ENCODE results near the gene USP34.
A peak's percentile ranks its signal among the peaks of the same experiment; 100 is the strongest.
"Not testable (repeated sequence)": the region's sequence is repeated elsewhere in the genome, so short reads cannot be mapped to it uniquely, and the experiment has no call there.

The USP34 gene

DNA sequence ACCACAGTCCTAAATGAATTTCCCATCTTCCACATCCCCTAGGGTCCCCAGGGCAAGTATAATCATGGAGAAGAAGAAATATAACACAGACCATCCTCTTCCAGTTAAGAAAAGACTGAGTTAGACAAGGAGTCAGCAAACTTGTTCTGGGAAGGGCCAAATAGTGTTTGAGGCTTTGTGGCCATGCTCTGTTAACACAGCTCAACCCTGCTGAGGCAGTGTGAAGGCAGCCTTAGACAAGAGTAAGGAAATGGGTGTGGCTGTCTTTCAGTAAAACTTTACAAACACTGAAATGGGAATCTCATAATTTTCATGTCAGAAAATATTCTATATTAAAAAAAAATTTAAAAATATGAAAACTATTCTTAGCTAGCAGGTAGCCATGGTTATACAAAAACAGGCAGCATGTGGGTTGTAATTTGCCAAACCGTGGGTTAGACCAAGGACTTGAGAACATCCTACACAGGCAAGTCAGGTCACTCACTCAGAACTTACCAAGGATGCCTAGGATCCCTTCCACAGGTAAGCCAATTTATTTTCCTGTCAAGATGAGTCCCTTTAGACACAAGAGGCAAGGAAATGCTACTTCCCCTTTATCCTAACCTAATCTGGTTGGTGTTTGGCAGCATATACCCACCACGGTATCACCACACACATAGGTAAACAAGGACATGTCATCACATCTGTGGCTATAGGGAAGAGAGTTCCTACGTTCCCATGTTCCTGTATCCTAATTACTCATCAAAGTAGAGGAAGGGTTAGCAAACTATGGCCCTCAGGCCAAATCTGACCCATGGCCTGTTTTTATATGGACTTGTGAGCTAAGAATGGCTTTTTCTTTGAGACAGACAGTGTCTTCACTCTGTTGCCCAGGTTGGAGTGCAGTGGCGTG lies 277.0 kb downstream of the USP34 start:
- FAIRE-seq (peak; percentile 55), DNase-seq (ENCODE audit: low spot score) (no peak)

DNA sequence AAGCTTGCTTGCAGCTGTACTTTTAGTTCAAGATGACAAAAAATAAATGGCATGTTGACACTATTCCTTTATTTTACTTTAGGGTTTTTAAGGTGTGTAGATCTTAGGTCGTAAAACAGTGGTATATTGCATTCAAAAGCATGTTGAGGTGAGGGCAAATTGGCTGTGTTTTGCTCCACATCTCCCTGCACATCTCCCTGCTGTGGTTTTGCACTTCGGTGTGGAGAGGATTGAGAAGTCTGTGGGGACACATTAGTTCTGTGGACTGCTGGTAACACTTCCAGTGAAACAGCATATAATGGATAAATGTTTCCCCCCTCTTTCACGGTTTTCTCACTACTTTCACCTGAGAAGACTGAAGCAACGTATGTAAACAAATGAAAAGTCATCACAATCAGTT lies 283.8 kb downstream of the USP34 start:
- DNase-seq (ENCODE audit: low spot score) (no peak), FAIRE-seq (no peak)

DNA sequence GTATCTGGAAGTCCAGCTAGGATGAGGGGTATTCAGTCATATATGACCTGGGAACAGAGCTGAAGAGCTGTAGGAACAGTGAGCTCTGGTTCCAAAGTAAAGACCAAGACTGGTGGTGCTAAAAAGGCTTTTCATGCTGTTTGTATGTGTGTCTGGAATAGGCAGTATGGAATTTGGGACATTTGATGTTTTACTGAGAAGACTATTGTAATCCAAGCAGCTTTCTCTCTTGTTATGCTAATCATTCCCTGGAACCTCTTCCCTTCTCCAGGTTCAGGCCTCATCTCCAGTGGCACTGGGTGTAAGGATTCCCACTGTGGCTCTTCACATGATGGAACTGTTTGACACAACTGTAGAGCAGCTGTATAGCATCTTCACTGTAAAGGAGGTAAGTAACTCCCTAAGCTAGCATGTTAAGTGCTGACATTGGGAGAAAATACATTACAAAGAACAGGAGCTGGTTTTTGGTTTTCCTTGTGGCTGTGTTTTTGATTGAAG lies 285.6 kb downstream of the USP34 start:
- no peak for DNase-seq (ENCODE audit: low spot score)
- FAIRE-seq = no peak

DNA sequence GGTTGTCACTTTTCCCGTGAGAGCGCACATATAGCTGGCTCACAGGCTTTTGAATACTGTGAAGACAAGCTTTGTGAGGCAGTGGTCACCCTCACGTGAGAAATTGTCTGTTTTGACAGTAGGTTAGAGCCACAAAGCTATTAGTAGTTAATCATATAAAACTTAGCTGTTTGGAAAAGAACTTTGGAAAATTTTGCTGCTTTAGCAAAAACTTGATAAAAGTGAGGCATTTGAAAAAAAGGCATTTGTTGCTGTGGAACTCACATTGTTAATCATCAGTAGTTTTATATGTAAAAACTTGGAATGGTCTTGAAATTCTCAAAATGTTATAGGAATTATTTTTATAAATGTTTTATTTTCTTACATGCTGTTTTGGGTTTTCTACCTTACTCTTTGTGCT lies 286.6 kb downstream of the USP34 start:
- no peak for FAIRE-seq
- no peak for DNase-seq (ENCODE audit: low spot score)

DNA sequence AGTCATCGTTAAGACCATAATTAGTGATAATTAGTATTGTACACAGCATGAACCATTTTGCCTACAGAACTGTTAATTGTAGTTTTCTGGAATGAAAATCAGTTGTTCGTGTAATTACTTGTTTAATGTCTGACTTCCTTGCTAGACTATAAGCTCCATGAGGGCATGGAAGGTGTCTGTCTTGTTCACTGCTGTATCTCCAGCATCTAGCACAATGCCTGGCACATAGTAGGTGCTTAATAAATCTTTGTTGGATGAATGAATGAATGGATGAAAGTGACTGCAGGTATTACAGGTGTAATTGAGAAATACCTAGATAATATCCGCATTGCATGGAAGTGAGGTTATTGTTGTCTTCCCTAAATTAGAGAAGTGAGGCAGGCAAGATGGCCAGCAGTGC lies 287.1 kb downstream of the USP34 start:
- DNase-seq (ENCODE audit: low spot score) (no peak), FAIRE-seq (no peak)

DNA sequence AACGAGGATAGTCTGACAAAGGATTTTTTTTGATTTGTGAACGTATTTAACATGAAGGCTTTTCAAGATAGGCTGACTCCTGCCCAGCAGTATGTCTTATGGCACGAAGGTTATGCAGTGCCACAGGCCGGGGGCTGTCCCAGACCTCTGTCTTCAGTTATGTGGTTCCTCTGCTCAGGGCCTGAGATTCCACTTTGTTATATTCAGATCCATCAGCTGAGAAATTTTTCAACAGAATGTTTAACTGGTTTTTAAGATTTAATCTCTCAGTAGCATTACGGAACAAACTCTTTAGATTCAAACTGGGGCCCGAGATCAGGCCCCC lies 288.9 kb downstream of the USP34 start:
- no peak for DNase-seq (ENCODE audit: low spot score)
- FAIRE-seq = no peak

DNA sequence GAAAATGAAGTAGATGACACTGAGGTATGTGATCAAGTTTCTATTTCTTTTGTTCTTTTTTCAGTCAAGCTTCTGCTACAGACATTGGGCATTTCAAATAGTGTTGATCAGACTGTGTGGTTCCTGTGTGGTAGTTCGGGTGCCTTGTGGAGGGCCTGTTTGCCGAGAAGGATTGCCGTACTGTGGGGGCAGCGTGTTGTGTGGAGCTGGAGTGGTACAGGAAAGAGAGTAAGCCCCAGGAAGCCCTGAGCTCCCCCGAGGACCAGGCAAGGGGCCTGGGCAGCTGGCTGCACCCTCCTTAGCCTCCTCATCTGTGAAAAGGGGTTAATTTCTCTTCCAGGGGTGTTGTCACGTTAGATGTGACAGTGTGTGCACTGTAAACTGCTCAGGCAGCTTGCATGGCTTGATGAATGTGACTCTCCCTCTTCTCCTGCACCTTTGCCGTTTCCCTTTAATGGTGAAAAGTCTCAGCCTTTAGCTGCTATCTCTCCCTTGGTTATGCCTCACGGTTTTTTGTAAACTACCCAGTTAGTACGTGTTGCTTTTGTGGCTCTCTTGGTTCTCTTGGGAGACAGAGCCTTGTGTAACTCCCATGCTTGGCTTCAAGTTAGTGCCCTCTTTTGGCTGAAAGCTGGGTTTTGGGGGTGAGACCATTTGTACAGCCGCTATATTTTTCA lies 289.4 kb downstream of the USP34 start:
- FAIRE-seq (no peak), DNase-seq (ENCODE audit: low spot score) (no peak)

DNA sequence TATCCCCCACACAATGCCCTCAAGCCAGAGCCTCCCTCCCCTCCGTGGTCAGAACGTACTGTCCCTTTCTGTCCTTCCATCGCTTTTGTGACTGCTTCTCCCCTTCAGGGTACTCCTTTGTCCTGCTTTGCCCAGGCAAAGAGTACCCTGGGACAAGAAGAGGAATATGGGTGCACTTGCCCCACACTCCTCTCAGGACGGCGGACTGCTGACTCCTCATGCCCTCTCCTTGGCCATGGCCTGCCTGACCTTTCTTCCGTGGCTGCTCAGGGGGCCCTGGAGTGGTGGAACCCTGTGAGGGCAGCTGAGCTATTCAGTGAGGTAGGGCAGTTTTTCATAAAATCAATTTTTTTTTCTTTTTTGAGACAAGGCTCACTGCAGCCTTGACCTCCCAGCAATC lies 290.2 kb downstream of the USP34 start:
- DNase-seq (ENCODE audit: low spot score) (no peak), FAIRE-seq (no peak)

DNA sequence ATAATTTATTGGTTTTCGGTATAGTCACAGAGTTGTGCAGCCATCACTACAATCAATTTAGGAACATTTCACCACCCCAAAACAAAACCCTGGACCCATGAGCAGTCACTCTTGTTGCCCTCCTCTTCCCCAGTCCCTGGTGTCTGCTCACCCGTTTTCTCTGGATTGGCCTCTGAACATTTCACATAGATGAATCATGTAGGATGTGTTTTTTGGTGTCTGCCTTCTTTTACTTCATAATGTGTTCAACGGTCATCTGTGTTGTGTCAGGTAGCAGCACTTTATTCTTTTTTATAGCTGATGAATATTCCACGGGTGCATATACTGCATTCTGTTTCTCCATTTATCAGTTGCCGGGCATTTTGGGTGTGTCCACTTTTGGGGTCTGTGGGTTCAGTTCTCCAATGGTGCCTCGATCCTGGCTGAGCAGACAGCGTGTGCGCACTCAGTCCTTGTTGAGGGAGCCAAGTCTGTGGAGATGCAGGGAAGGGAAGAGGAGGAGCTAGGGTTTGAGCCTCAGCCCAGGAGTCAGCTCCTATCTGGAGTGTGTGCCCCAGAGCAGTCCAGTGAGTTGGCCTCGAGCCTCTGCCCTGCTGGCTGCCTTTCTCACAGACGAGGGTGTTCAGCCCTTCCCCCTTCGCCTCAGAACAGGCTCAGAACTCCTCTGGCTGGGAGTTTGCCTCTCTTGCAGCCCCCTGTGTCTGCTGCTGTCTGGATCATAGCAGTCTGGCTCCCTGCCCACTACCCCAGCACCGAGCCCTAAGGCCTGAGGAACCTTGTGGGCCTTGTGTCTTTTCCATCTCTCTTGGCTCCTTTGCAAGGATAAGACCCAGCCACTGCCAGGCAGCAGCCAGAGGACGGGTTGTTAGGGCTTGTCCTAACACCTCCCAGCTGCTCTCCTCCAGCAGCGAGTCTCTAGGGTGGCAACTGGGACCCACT lies 290.9 kb downstream of the USP34 start:
- DNase-seq (ENCODE audit: low spot score) (no peak), FAIRE-seq (no peak)

DNA sequence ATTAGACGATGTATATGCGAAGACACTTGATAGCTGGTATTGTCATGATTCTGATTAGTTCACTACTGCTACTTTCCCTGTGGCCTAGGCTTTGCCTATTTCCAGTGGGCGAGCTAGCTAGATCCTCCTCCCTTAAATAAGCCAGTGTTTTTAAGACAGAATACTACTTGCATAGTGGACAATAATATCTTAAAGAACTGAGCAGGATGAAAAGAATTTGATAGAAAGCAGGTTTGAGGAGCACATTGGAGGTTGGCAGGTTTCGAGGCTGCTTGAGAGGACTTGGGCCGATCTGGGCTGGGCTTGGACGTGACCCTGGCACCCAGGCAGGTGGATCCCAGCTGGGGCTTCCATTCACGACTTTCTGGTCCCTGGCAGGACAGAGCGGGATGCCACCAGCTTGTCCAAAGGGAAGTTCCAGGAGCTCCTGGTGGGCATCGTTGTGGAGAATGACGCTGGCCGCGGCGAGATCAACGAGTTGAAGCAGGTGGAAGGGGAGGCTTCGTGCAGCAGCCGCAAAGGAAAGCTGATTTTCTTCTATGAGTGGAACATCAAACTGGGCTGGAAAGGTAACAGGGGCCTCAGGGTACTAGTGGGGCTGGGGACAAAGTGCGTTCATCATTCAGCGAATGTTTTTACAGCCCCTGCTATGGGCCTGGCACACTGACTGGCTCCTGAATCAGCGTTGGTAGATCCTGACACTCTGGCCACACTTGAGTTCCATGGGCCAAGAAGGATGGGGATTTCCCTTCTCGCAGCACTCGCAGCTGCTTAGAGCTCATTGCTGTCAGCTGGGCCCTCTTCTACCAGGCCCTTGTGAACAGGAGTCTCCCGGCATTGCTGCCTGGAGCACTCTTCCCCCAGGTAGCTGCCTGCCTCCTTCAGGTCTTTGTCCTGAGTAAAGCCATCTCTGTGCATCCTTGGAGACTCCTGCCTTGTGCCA lies 292.0 kb downstream of the USP34 start:
- FAIRE-seq = no peak
- no peak for DNase-seq (ENCODE audit: low spot score)

DNA sequence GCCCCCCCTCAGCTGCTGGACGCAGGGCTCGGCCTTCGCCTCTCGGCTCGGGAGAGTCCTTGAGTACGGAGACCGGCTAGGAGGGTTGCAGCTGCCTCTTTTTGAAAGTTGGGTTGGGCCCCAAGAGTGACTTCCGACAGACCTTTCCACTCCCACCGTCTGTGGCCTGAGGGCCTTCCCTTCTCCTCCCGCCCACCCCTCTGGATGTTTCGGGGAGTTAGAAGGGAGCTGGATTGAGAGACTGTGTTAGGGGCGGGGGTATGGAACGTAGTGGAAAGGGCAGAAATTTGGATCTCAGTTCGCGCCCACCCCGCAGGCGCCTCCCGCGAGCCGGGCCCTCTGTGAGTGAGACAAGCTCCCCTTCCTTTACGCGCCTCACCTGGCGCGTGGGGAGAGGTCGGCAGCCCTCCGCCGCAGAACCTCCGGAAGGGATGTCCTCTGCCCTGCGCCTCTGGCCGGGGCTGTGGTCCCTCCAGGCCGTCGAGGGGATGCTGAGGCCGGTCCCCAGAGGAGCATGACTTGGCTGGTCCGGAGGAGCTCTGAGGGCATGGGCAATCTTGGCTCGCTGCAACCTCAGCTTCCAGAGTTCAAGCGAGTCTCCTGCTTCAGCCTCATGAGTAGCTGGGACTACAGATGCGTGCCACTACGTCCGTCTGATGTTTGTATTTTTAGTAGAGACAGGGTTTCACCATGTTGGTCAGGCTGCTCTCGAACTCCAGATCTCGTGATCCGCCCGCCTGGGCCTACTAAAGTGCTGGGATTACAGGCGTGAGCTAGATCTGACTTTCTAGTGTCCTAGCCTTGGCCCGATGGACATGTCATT lies 292.9 kb downstream of the USP34 start:
- no peak for DNase-seq (ENCODE audit: low spot score)

DNA sequence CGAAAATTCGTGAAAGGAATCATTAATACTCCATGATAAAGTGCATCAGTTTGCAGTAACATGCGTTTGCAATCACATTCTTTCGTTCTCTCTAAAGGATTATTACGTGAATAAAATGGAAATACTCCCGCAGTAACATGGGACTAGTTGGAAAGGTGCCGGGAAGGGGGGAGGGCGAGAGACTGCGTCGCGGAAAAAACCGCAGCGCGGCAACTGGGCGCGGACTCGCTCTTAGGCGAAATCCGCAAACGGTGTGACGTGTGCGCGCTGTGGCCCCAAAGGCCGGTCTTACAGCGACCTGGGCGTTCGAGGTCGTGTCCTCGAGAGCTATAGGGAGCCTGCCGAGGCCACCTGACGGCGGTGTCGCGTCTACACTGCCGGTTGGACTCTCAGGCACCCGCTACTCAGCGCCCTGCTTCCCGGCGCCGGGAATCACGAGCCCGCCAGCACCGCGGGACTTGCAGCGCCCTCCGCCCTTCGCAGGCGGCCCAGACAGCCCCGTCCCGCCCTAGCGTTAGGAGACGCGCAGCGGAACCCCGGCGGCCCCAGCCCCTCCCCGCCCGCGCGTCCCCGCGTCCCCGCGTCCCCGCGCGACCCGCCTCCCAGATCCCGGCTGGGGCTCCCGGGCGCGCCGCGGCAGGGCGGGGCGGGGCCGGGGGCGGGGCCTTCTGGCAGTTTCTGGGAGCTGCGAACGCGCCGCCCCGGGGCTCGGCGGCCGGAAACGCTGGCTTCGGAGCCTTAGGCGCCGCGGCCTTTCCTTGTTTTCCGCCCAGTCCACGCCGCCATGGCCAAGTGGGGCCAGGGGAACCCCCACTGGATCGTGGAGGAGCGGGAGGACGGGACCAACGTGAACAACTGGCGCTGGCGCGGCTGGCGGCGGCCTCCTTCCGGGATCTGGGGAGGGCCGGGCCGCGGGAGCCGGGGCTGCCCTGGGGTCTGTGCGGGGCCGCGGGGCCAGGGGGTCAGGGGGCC lies 293.8 kb downstream of the USP34 start:
- FAIRE-seq (no peak), DNase-seq (ENCODE audit: low spot score) (peak; percentile 100)

More for the DNA sequence above, 292.9 kb downstream of the USP34 start:
- FAIRE-seq = no peak

DNA sequence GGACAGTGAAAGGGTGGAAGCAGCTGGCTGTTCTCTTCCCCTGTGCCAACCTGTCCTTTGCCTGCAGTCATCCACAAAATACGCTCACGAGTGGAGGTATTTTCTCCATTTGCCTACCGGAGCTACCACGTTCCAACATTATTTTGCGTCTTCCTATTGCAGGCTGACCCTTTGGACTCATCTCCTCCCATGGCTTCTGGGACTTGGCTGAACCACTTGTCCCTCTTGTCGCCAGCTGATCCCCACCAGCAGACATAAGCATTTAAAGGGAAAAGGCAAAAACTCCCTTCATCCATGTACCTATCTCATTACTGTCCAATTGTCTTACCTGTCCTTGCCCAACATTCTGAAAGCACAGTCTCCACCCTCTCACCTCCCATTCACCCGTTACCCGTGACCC lies 295.9 kb downstream of the USP34 start:
- no peak for DNase-seq (ENCODE audit: low spot score)
- FAIRE-seq = no peak

DNA sequence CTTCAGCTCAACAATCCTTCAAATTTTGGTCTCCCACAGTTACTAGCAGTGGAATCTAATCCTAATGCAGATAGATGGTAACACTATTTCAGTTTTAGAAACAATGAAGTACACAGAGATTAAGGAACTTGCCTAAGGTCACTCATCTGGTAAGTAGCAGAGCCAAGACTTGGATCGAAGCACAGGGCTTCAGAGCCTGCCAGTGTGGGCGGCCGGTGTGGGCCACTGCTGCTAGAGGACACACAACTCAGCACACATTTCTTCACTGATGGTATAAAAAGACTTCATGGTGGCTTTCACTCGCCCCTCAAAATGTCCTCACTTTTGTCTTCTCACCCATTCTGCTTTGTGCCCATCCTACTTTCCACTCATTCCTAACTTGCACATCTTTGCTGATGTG lies 297.8 kb downstream of the USP34 start:
- FAIRE-seq = no peak
- no peak for DNase-seq (ENCODE audit: low spot score)

DNA sequence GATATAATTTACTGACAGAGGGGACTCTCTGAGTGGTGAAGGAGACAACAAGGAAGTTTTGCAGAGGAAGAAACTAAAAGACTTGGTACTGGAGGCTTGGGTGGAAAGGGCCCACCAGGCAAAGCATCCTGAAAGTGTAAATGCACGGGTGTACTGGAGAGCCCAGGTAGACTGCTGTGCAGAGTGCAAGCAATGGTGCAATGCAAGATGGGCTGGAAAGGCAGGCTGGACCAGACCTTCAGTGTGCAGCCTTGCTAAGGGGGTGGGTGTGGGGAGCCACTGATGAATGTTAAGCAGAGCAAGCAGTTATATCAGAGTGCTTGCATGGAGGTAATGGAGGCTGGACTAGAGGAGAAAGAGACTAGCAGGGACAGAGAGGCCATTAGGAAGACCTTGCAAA lies 298.2 kb downstream of the USP34 start:
- no peak for DNase-seq (ENCODE audit: low spot score)
- no peak for FAIRE-seq

DNA sequence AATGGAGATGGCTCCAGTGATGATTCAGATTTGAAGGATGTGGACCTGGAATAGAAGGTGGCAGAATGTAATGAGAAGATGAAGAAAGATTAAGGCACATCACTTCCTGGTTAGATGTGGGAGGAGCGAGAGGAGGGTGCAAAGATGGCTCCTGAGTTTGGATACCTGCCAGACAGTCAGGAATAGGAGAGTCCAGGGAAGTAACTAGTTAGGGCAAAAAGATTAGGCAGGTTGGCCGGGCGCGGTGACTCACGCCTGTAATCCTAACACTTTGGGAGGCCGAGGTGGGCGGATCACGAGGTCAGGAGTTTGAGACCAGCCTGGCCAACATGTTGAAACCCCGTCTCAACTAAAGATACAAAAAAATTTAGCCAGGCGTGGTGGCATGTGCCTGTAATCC lies 303.3 kb downstream of the USP34 start:
- FAIRE-seq (no peak), DNase-seq (ENCODE audit: low spot score) (no peak)

DNA sequence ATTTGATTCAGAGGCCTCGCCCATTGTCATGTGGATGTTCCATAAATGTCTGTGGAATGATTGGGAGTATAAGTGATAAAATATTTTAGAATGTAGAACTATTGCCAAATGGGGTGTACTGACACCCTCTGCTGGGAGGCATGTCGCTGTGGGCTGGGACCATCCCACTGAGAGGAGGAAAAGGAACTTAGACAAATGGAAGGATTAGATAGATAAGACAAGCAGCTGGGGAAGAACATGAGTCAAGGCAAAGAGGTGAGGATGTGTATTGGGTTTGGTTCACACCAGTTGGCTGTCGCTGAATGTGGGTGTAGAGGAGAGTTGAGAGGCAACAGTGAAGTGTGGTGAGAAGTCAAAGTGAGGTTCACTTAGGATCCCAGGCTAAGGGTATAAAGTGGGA lies 304.9 kb downstream of the USP34 start:
- DNase-seq (ENCODE audit: low spot score) (no peak), FAIRE-seq (no peak)

DNA sequence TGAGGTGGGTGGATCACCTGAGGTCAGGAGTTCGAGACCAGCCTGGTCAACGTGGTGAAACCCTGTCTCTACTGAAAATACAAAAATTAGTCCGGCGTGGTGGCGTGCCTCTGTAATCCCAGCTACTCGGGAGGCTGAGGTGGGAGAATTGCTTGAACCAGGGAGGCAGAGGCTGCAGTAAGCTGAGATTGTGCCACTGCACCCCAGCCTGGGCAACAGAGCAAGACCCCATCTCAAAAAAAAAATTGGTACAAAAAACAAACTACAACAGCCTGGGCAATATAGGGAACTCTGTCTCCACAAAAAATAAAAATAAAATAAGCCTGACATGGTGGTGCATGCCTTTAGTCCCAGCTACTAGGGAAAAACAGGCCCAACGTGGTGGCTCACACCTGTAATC lies 305.8 kb downstream of the USP34 start:
- FAIRE-seq = not testable (repeated sequence)

DNA sequence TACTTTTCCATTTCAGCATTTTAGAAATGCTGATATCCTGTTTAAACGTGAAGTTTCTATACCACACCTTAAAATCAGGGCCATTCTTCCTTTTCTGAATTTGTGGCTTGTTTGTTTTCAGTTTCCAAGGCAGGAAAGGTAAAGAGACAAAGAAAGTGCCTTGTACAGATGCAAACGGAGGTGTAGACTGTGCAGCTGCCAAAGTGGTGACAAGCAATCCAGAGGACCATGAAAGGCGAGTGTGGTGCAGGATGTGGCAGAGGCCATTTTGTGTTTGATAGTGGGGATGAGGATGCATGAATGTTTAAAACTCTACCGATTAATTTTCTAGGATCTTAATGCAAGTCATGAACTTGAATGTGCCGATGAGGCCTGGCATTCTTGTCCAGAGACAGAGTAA lies 308.2 kb downstream of the USP34 start:
- no peak for DNase-seq (ENCODE audit: low spot score)
- FAIRE-seq = no peak

More for the DNA sequence above, 305.8 kb downstream of the USP34 start:
- not testable (repeated sequence) for DNase-seq (ENCODE audit: low spot score)

Data from urothelium cell line (cell line).